ENCODE data around the gene ZIC5.
A peak's percentile ranks its signal among the peaks of the same experiment; 100 is the strongest.

DNA sequence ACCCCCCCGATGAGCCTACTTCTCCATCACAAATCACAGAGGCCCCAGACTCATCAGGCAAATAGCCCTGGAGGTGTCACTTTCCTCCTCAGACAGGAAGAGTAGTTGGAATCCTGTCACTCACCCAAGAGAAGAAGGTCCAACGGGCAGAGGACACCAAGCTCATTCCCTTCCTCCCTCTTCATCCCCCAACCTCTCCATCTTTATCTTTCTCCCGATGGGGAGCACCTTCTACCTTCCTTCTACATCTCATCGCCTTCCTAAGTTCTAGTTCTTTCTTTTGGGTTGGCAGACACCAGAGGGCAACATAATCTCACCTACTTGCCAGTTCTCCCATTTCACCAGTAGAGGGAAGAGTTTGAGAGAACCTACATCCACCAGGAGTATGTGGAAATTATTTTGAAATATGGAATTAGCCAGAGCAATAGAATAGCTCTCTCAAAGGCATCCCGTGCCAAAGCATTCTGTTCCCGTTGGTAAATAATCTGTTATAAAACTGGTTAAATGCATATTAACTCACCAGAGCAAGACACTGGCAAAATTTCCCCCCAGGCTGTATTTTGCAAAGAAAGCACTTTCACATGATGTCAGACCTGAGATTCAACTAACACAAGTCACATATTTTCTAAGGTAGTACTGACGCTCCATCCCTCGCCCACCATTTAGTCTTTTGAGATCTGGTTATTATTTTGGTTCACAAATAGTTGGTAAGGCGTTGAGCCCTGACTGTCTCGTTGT is 55.0 kb downstream of the ZIC5 start:
- TF ChIP-seq, protein P1, sequence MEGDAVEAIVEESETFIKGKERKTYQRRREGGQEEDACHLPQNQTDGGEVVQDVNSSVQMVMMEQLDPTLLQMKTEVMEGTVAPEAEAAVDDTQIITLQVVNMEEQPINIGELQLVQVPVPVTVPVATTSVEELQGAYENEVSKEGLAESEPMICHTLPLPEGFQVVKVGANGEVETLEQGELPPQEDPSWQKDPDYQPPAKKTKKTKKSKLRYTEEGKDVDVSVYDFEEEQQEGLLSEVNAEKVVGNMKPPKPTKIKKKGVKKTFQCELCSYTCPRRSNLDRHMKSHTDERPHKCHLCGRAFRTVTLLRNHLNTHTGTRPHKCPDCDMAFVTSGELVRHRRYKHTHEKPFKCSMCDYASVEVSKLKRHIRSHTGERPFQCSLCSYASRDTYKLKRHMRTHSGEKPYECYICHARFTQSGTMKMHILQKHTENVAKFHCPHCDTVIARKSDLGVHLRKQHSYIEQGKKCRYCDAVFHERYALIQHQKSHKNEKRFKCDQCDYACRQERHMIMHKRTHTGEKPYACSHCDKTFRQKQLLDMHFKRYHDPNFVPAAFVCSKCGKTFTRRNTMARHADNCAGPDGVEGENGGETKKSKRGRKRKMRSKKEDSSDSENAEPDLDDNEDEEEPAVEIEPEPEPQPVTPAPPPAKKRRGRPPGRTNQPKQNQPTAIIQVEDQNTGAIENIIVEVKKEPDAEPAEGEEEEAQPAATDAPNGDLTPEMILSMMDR (IDR thresholded peaks at IDR 0.05; ENCODE audit: insufficient read depth, low read length, poor library complexity, severe bottlenecking) = peak; percentile 89
- TF ChIP-seq EZH2phosphoT487 (conservative IDR thresholded peaks at IDR 0.05; ENCODE audit: low read length) = no peak
